HG03175 (cell line): Measurements from ENCODE around the gene SHROOM3.

ENCODE experiments used
- ATAC-seq: cut with Tn5 transposase; IDR thresholded peaks from one replicate; pipeline ENCODE4 v1.9.1; 2021; ENCODE audit warnings: mild to moderate bottlenecking, moderate library complexity; ENCODE audit not compliant: unreplicated experiment

Gene SHROOM3

GRCh38 chr4:76614589-76614988 is 179.6 kb downstream of the SHROOM3 start:
- no peak for ATAC-seq

- no peak for ATAC-seq
Measured at GRCh38 chr4:76615999-76616398, 181.0 kb downstream of the SHROOM3 start.

- ATAC-seq = no peak
Measured at GRCh38 chr4:76616526-76616925, 181.5 kb downstream of the SHROOM3 start.

- no peak for ATAC-seq
Measured at GRCh38 chr4:76620723-76621468, 185.9 kb downstream of the SHROOM3 start.

- no peak for ATAC-seq
Measured at GRCh38 chr4:76622126-76622525, 187.1 kb downstream of the SHROOM3 start.

- no peak for ATAC-seq
Measured at GRCh38 chr4:76622717-76623116, 187.7 kb downstream of the SHROOM3 start.

- no peak for ATAC-seq
Measured at GRCh38 chr4:76623217-76624045, 188.4 kb downstream of the SHROOM3 start.

GRCh38 chr4:76624241-76624681 is 189.2 kb downstream of the SHROOM3 start:
- ATAC-seq = no peak

- no peak for ATAC-seq
Measured at GRCh38 chr4:76624931-76625715, 190.1 kb downstream of the SHROOM3 start.

GRCh38 chr4:76626686-76627465 is 191.8 kb downstream of the SHROOM3 start:
- no peak for ATAC-seq

- no peak for ATAC-seq
Measured at GRCh38 chr4:76628251-76628650, 193.2 kb downstream of the SHROOM3 start.

- no peak for ATAC-seq
Measured at GRCh38 chr4:76630741-76631140, 195.7 kb downstream of the SHROOM3 start.

GRCh38 chr4:76634220-76634619 is 199.2 kb downstream of the SHROOM3 start:
- no peak for ATAC-seq

- ATAC-seq = no peak
Measured at GRCh38 chr4:76637712-76638361, 202.8 kb downstream of the SHROOM3 start.

- ATAC-seq = no peak
Measured at GRCh38 chr4:76639288-76639687, 204.3 kb downstream of the SHROOM3 start.

GRCh38 chr4:76640353-76640910 is 205.4 kb downstream of the SHROOM3 start:
- no peak for ATAC-seq

GRCh38 chr4:76641351-76641750 is 206.3 kb downstream of the SHROOM3 start:
- no peak for ATAC-seq

- ATAC-seq = no peak
Measured at GRCh38 chr4:76641758-76642157, 206.7 kb downstream of the SHROOM3 start.

GRCh38 chr4:76644831-76645485 is 209.9 kb downstream of the SHROOM3 start:
- no peak for ATAC-seq
